Ascending aorta (tissue), 2 donors: ENCODE data around the gene KCTD19. TPM values are rescaled to one million over a fixed set of nuclear protein-coding genes. Genes with fewer than 3 reads are reported as not detected.
A peak's percentile ranks its signal among the peaks of the same experiment; 100 is the strongest.

Experiments used
- DNase-seq, 2 donors: peaks; one replicate each; pipeline ENCODE4 v3.0.0-alpha.2; 2019; ENCODE audit warnings: low spot score in 2 of 2
- H3K27ac ChIP-seq, 2 donors: fragments of 200-600 bp; sonication (generic); one replicate each; pipeline ENCODE4 v1.5.1; 2016 to 2017; ENCODE audit warnings: mild to moderate bottlenecking in 1 of 2
- H3K27me3 ChIP-seq: fragments of 200-600 bp; sonication (generic); one replicate; pipeline ENCODE4 v1.5.1; 2017
- H3K36me3 ChIP-seq, 2 donors: fragments of 200-600 bp; sonication (generic); one replicate each; pipeline ENCODE4 v1.5.1; 2016
- H3K4me1 ChIP-seq, 2 donors: fragments of 200-600 bp; sonication (generic); one replicate each; pipeline ENCODE4 v1.5.1; 2016 to 2017; ENCODE audit warnings: mild to moderate bottlenecking in 1 of 2
- H3K4me3 ChIP-seq, 2 donors: fragments of 200-600 bp; sonication (generic); one replicate each; pipeline ENCODE4 v1.5.1; 2016 to 2017; ENCODE audit warnings: mild to moderate bottlenecking in 1 of 2
- H3K9me3 ChIP-seq, 2 donors: fragments of 200-600 bp; sonication (generic); one replicate each; pipeline ENCODE4 v1.5.1; 2016
- intact Hi-C: fragments of 100-400 bp; cut with DNase I; formaldehyde crosslinking; loops from one replicate; pipeline ENCODE4 v1.15.1; 2023
- total RNA-seq: library from RNA; depleted of rRNA; stranded (reverse); fragments of >200 nt; gene quantifications from one replicate; pipeline ENCODE4 v1.1.0, GENCODE V29; 2016
- TF ChIP-seq, protein P1 (sequence below), 3 experiments: fragments of 200-600 bp in 2 of 3; fragments of 450-650 bp in 1 of 3; sonication (generic) in 2 of 3; IDR thresholded peaks; one replicate each; pipeline ENCODE4 v1.5.1; 2016 to 2019; ENCODE audit warnings: antibody characterized with exemption in 3 of 3, mild to moderate bottlenecking in 1 of 3, moderate library complexity in 1 of 3

Gene KCTD19
- total RNA-seq, 1 donor from 2014 or later, result not detected

DNA sequence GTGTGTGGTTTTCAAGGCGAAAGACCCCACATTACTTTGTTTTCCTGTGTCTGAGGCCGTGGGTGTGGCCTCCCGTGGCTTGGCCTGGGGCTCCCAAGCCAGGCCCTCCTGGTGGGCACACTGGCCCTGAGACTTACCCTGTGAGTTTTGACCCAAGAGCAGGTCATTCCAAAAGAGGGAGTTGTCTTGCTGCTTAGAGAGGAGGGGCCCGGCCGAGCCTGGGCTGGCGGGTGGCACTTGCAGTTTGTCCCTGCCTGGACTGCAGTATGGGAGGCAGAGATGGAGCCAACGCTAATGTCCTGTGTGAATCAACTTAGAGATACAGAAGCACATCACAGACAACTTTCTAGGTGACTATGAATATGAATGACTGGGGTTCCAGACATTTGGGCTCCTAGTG, 24.5 kb downstream of the KCTD19 start:
- no peak overlapping the region for H3K4me3 ChIP-seq
- no peaks in the 10 kb centered on the region for H3K36me3 ChIP-seq
- peak overlapping the region in 1 of 2 donors; percentile 21 for H3K27ac ChIP-seq
- intact Hi-C loops, result no loop called here
- TF ChIP-seq, protein P1, sequence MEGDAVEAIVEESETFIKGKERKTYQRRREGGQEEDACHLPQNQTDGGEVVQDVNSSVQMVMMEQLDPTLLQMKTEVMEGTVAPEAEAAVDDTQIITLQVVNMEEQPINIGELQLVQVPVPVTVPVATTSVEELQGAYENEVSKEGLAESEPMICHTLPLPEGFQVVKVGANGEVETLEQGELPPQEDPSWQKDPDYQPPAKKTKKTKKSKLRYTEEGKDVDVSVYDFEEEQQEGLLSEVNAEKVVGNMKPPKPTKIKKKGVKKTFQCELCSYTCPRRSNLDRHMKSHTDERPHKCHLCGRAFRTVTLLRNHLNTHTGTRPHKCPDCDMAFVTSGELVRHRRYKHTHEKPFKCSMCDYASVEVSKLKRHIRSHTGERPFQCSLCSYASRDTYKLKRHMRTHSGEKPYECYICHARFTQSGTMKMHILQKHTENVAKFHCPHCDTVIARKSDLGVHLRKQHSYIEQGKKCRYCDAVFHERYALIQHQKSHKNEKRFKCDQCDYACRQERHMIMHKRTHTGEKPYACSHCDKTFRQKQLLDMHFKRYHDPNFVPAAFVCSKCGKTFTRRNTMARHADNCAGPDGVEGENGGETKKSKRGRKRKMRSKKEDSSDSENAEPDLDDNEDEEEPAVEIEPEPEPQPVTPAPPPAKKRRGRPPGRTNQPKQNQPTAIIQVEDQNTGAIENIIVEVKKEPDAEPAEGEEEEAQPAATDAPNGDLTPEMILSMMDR (IDR thresholded peaks at IDR 0.05), result no peak
- peaks cover 0 to 4% of the 10 kb centered on the region in 2 donors for H3K4me1 ChIP-seq
- H3K9me3 ChIP-seq, result no peaks in the 10 kb centered on the region
- DNase-seq, result no peak
- H3K27me3 ChIP-seq, result no peaks in the 10 kb centered on the region

DNA sequence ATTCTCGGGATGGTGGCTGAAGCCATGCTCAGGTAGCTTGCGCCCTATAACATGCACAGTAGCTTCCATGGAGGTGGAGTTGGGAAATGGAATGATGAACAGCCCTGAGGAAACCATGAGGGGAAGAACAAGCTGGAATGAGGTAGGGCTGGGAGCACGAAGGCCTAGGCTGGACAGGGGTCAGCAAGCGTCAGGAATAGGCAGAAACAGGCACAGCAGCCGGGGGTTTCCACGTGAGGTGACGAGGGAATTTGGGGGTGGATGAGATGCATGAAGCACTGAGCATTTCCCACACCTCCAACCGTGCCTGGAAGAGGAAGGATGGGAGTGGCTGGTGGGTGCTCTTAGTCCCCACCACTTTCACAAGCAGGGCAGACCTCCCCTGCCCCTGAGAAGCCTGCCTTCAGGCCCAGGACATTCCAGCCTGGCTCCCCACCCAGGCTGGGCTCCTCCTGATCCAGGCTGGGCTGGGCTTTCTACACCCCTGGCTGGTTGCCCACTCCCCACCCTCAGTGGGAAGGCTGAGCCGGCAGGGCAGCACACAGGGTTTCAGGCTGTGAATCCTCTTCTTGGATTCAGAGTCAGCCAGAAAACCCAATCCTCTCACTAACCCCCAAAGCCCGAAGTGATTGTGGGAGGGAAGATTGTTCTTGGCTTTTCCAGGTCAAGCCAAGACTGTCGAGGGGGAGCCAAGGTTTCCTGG, 25.3 kb downstream of the KCTD19 start:
- no peak for DNase-seq
- Histone ChIP-seq H3K4me1 (peaks cover 0 to 4% of the 10 kb centered on the region in 2 donors), H3K4me3 (no peak overlapping the region), H3K27me3 (no peaks in the 10 kb centered on the region), H3K9me3 (no peaks in the 10 kb centered on the region), H3K27ac (peak overlapping the region; percentile 21 to 34), H3K36me3 (no peaks in the 10 kb centered on the region)
- TF ChIP-seq, protein P1 (IDR thresholded peaks at IDR 0.05), result no peak
- intact Hi-C loops, result no loop called here

DNA sequence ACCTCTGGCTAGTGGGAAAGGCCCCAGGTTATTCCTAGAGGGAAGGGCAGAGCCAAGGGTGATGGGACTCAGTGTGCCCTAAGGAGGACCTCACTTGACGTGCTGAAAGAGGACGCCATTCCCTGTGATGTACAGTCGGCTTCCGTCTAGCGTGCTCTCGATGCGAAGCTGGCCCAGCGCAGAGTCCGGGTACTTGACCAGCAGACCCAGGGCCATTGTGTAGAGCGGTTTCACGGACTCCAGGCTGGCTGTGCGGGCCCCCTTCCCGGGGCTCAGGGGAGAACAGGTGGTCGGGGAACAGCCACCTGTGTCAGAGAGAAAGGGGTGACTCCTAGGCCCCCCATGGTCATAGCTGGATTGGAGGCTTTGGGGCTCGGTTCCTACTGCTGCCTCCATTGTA, 27.3 kb downstream of the KCTD19 start:
- TF ChIP-seq, protein P1 (IDR thresholded peaks at IDR 0.05), result no peak
- Histone ChIP-seq H3K4me3 (no peak overlapping the region), H3K27me3 (no peaks in the 10 kb centered on the region), H3K36me3 (no peaks in the 10 kb centered on the region), H3K27ac (no peak overlapping the region), H3K4me1 (peaks cover 0 to 4% of the 10 kb centered on the region in 2 donors), H3K9me3 (no peaks in the 10 kb centered on the region)
- no peak for DNase-seq
- intact Hi-C loops, result no loop called here

DNA sequence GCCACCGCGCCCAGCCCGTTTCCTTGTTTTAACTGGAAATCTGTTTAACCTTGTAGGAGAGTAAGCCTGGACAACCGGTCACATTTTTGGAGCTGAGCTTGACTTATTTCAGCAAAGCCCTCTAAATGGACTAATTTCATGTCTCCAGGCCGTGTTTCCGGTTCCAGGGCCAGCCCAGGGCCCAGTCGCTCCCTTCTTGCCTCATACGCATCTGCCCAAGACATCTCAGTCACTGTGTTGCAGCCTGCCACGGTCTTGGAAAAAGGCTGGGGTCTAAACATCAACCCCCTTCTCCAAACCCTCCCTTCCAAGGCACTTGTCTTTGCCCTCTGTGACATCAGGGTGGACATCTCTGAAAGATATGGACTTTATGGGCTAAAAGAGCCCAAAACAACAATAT, 28.3 kb downstream of the KCTD19 start:
- peaks cover 0 to 4% of the 10 kb centered on the region in 2 donors for H3K4me1 ChIP-seq
- no peaks in the 10 kb centered on the region for H3K9me3 ChIP-seq
- H3K4me3 ChIP-seq, result no peak overlapping the region
- intact Hi-C loops, result no loop called here
- DNase-seq, result no peak
- H3K36me3 ChIP-seq, result no peaks in the 10 kb centered on the region
- H3K27me3 ChIP-seq, result no peaks in the 10 kb centered on the region
- no peak overlapping the region for H3K27ac ChIP-seq
- TF ChIP-seq, protein P1 (IDR thresholded peaks at IDR 0.05), result no peak

DNA sequence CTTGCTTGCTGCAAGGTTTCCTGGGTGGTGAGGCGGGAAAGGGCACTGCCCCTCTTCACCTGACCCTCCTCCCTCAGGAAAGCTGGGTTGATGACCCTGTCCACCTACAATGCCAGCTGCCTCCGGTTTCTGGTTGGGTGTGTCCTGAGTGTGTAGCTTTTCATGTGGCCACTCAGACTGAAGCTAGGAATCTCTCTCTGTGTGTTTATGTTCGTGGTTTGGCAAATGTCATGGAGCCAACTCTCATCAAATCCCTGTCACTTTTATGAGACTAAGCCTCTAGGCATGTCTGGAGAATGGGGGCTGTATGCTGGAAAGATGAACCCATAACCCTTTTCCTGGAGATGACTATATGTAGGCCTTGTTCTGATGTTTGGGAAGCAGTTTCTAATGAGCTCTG, 30.1 kb downstream of the KCTD19 start:
- intact Hi-C loops, result no loop called here
- no peak overlapping the region for H3K4me3 ChIP-seq
- peaks cover 0 to under 1% of the 10 kb centered on the region in 2 donors for H3K4me1 ChIP-seq
- H3K27me3 ChIP-seq, result no peaks in the 10 kb centered on the region
- TF ChIP-seq, protein P1 (IDR thresholded peaks at IDR 0.05), result no peak
- H3K27ac ChIP-seq, result no peak overlapping the region
- no peaks in the 10 kb centered on the region for H3K36me3 ChIP-seq
- H3K9me3 ChIP-seq, result no peaks in the 10 kb centered on the region
- no peak for DNase-seq
